SHP77 treated with DMSO at 0.1 percent for 48 hours (cell line): ENCODE results near the gene FHL1.
"Not testable (repeated sequence)": the region's sequence is repeated elsewhere in the genome, so short reads cannot be mapped to it uniquely, and the experiment has no call there.

Experiments
- DNase-seq: peaks from one replicate; lab custom pipeline; 2025; lab: John Stamatoyannopoulos, UW

FHL1 gene

DNA sequence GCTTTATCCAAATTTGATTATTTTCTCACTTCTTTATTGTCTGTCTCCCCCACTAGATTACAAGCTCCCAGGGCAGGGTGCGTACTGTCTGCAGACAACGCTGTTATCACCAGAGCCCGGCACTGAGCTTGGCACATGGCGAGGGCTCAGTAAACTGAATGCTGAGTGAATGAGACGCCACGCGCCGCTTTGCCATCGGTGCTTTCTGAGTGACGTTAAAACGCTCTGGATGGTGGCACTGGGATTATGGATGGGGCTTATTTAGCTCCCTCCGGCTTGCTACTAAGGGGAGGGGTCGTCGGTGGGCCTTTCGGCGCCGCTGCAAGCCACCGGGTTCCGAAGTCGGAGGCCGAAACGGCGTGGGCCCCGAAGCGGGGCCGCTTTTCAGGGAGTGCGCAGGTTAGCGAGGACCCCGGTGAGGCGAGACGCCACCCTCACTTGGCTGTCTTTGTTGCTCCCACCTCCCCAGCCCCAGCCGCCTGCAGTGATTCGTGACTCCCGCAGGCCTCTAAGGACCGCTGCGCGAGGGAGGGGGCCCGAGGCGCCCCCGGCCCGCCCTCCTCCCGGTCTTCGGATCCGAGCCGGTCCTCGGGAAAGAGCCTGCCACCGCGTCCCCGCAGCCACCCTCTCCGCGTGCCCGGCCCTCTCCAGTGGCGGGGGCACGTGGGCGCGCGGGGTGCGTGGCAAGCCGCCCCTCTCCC, 569 bp upstream of the FHL1 start:
- no peak for DNase-seq

DNA sequence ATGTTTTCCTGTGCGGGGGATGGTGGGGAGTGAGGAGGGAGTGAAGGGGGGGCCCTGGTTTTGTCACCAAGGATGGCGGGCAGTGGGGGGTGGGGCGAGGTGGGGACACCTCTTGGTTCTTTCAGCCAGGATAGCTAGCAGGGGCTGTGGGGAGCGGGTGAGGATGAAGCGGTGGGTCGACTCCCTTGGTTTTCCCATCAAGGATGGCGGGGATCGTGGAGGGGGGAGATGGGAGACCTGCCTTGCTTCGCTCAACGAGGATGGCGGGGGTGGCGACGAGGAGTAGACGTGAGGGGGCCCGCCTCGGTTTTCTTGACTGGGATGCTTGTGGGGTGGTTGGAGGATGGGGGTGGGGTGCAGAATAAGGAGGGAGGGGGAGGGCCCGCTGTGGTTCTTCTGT, 643 bp downstream of the FHL1 start:
- no peak for DNase-seq

GRCh38 chrX:136148391-136148790, 1.1 kb downstream of the FHL1 start:
- DNase-seq: no peak

GRCh38 chrX:136154998-136155397, 7.7 kb downstream of the FHL1 start:
- no peak for DNase-seq

DNA sequence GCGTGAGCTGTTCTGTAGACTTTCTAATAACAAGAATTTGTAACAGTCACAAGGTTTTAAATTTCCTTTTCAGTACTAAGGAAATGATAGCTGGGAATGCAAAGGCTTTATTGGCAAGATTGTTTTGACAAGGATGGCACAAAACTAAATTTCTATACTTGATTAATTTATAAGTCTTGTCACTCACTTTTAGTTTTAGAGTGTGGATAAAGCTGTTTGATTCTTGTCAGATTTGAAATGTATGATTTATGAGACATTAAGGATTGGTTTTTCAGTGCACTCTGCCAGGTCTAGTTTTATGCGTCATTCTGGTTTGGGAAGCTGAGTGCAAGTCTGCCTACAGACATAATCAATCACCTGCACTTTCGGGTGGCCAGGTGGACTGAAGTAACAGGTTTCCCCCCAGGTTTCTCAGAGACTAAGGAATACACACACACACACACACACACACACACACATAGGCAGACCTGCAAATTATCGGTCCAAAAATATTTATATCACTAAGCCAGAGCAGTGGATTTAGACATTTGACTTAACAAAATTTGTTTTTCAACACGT, 9.3 kb downstream of the FHL1 start:
- DNase-seq: no peak

GRCh38 chrX:136157187-136157586, 9.9 kb downstream of the FHL1 start:
- DNase-seq: no peak

GRCh38 chrX:136158685-136159084, 11.4 kb downstream of the FHL1 start:
- no peak for DNase-seq

GRCh38 chrX:136159611-136160025, 12.3 kb downstream of the FHL1 start:
- no peak for DNase-seq

DNA sequence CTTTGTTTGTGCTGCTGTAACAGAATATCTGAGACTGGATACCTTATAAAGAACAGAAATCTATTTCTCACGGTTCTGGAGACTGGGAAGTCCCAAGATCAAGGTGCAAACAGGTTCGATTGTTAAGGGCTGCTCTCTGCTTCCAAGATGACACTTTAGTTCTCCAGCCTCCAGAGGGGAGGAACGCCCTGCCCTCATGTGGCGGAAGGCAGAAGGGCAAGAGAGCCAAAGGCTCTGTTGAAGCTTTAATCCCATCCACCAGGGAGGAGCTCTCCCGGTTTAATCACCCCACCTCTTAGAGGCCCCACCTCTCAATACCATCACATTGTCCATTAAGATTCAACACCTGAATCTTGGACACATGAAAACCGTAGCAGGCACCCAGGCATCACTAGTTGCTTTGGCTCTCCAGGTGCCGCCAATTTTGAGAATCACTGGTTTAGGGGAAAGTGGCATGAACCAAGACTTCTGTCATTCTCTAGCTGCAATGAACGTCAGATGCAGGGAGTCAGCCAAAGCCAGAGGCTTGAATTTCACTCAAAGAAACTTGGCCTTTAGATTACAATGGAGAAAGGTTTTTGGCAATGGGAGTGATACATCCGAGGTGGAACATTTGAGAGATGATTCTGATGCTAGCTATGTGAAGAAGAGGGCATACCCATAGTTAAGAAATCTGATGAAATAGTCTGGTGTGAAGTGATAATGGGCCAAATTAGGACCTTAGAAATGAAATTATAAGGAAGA, 15.7 kb downstream of the FHL1 start:
- no peak for DNase-seq

DNA sequence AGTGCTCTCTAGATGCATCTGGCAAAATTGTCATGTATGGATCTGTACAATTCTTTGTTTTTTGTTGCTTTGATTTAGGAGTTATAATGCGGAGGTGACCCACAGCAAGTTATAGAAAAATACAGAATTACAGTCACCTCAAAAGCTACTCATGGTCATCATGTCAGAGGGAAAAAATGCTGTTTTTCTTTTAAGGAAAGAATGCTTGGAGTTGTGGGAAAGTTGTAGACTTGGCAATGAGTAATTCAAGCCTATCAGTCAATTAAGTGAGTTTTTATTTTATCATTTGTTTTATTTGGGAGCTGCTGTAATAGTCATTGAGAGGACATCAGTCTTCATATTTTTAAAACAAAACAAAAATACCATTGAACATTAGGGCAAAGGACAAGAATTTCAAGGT, 16.4 kb downstream of the FHL1 start:
- DNase-seq: no peak

DNA sequence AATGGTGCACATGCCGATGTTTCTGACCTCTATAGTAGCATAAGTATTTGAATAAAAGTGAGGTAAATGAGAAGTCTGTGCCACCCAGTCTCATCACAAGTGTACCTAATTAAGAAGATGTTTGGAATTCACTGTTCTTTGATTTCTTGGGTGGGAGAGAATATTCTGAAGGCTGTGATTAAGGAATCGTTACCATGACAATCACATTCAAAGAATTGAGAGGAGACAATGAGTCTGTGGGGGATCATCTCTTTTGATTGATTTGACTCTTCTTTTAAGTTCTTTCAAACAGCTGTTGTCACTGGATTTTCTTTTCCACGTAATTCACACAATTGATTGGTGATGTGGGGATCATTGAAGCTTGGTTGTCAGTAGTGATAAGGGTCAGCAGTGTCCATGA, 18.1 kb downstream of the FHL1 start:
- no peak for DNase-seq

- DNase-seq: no peak
These were observed 19.0 kb downstream of the FHL1 start for GRCh38 chrX:136166221-136166855.

DNA sequence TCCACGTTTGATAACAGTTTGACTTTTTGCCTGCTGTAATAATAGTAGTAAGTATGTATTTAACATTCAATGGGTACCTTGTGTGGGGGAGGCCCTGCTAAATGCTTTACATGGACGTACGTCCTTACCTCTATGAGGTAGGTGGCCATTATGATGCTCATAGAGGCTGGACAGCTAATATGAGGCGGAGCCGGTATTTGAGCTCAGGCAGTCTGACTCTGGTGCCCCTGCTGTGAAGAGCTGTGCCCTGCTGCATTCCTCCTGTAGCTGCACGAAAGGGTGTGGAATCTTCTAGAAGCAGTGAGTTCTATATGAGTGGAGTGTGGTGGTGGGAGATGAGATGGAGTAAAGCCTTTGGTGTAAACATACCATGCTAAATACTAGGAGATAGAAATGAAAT, 20.7 kb downstream of the FHL1 start:
- not testable (repeated sequence) for DNase-seq

DNA sequence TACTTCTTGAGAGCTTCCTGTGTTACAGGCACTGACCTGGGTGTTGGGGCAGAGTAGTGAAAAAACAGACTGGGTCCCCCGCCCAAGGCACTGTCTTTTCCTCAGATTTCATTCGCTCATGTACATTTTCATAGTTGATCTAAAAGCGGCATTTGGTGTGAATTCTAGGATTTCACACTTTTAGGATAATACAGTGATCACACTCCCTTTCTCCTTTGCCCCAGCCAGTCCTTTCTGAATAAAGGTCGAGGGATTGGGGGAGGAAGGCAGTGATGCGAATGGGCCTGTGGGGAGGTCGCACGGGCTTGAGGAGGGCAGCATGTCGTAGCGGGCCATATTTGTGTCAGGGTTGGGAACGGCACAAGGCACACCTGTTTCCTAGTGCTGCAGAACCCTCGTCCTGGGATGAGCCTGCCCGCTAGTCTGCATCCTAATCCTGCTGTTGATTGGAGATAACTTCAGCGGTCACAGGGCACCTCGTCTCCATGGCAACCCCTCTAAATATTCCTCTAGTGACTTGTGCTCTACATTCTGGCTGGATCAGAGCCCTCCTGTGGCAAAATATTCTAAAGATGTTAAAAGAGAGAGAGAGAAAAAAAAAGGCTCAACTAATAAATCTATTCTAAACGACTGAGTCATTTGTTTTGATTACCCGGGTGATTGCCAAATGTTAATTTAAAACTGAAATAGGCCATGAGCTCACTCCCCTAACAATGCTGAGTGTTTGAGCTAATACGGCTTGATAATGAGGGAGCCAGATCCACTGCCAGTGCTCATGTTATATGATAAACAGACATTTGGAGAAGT, 21.8 kb downstream of the FHL1 start:
- DNase-seq: no peak

GRCh38 chrX:136170139-136170800, 22.9 kb downstream of the FHL1 start:
- DNase-seq: no peak

- DNase-seq: no peak
These were observed 24.1 kb downstream of the FHL1 start for GRCh38 chrX:136171420-136171819.

DNA sequence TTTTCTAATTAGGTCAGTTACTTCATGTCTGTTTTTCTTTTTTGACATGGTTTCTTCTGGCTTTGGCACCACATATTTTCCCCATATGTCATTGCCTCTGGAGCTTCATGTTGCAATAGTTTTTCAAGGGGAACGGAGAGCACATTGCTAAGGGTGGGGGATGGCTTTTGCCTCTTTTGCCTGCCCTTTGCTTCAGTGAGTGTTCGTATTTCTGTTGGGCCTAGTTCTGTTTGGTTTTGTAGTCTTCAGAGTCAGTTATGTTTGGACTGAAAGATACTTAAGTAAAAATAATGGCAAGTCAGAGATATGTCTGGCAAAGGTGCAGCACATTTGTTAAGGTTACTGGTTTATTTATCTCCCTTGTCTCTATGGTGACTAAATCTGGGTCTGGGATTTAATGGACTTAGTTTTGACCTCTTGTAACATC, 29.1 kb downstream of the FHL1 start:
- DNase-seq: no peak

DNA sequence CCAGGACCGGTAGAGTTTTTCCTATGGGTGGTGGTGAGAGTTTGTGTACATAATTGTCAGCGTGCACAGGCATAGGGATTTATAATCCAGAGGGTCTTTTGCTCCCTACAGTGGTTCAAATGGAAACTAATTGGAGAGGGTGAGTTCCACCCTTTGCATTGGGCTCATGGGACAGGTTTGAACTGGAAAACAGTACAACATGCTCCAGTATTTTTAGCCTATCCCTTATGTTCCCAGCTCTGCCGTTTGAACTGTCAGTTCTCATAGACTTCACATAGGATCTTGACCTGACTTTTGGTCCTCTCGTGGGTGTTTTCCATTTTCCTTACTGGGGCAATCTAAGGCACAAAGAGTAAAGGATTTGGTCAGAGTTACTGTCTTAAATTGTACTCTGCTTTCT, 31.8 kb downstream of the FHL1 start:
- no peak for DNase-seq

DNA sequence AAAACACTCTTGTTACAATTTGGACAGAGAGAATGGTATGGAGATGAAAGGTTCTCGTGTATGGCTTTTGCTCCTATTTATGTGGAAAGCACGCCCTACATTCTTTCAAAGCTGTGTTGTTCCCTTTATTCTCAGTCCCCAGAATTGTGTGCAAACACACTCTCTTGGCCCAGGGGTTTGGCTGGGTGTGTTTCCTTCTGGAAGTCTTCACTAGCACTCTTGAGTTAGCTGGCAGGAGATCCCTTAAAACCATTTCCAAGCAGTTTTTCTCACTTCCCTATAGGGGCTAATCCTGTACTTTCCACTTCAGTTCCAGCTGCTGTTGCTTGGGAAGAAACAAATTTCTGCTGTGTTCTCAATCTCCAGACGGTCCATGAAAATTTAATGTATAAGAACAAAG, 35.1 kb downstream of the FHL1 start:
- no peak for DNase-seq

DNA sequence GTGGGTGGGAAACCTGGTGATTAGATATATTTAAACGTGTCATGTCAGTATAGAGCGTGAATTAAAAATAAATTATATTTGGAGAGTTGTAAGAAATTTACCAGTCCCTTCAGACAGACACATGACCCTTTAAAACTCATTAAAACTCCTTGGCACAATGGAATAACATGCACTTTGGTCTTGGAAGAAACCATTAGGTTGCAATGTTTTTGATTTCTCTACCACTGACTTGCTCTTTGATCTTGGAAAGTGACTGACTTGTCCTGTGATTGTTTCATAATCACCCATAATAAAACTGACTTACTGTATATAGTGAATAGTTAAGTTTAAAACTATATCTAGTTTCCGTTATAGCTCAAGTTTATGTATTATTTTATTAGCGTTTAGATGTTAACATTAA, 35.8 kb downstream of the FHL1 start:
- DNase-seq: no peak

DNA sequence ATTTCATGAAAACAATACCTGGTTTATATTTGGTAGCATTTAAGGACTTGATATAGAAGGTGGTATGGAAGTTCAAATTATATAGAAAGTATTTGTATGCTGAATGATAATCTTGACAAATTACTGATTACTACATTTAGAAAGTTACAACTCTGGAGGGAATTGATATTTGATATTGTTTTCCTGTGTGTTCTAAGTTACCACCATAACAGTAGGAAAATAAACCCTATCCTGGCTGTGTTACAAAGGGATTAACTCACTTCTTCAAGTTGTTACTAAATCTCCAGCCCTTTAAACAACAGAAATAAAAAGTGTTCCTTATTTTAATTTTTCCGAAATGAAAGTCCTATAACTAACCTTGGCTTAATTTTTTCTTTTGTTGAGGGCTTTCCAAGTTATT, 36.6 kb downstream of the FHL1 start:
- no peak for DNase-seq
